Ovary (tissue), 3 donors: ENCODE data around the gene RASGRP1.

ENCODE experiments used
- EP300 ChIP-seq: sonication (generic); formaldehyde crosslinking; IDR thresholded peaks from one replicate; pipeline ENCODE4 v1.6.1; 2017; ENCODE audit warnings: antibody characterized with exemption
- TF ChIP-seq, protein P1 (sequence below), 3 donors: fragments of 450-650 bp in 2 of 3; fragments of 200-600 bp in 1 of 3; IDR thresholded peaks; one replicate each; pipeline versions ENCODE4 v1.5.1 to v1.8.0; 2016 to 2022; ENCODE audit warnings: antibody characterized with exemption in 3 of 3, mild to moderate bottlenecking in 1 of 3
- donor health status: DM: no; HTN: no; CAD: no.

DNA sequence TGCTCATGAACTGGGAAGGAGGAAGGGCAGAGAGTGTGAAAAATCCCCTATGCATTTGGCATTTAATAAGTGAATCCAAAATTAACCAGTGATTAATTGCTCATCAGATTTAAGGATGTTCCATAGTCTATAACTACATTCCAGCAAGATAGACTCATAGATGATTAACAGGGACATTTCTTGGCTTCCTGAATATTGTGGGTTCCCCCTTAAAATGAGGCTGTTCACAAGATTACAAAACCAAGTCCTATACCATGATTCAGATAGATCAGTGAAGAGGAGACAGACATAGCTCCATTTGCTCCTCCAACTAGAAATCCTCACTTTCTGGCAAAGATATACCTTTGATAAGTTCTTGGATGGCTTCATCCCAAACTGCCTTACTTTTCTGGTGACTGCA is 15.4 kb downstream of the RASGRP1 start:
- TF ChIP-seq, protein P1, sequence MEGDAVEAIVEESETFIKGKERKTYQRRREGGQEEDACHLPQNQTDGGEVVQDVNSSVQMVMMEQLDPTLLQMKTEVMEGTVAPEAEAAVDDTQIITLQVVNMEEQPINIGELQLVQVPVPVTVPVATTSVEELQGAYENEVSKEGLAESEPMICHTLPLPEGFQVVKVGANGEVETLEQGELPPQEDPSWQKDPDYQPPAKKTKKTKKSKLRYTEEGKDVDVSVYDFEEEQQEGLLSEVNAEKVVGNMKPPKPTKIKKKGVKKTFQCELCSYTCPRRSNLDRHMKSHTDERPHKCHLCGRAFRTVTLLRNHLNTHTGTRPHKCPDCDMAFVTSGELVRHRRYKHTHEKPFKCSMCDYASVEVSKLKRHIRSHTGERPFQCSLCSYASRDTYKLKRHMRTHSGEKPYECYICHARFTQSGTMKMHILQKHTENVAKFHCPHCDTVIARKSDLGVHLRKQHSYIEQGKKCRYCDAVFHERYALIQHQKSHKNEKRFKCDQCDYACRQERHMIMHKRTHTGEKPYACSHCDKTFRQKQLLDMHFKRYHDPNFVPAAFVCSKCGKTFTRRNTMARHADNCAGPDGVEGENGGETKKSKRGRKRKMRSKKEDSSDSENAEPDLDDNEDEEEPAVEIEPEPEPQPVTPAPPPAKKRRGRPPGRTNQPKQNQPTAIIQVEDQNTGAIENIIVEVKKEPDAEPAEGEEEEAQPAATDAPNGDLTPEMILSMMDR (IDR thresholded peaks at IDR 0.05) = no peak
- TF ChIP-seq EP300 = no peak
